Measurements from ENCODE around the gene EMX1. TPM values are rescaled to one million over a fixed set of nuclear protein-coding genes. Genes with fewer than 3 reads are reported as not detected.

EMX1 gene
- total and polyA plus RNA-seq, 2 of the 13 experiments (the other 11 are each of a cell fraction or from before 2014, with no cell fraction given) = 0.62 to 4.9 TPM

GRCh38 chr2:72887032-72887739 lies 30.1 kb upstream of the EMX1 start, which contains the start of gene SPR (continued):
- TF ChIP-seq, protein P1, sequence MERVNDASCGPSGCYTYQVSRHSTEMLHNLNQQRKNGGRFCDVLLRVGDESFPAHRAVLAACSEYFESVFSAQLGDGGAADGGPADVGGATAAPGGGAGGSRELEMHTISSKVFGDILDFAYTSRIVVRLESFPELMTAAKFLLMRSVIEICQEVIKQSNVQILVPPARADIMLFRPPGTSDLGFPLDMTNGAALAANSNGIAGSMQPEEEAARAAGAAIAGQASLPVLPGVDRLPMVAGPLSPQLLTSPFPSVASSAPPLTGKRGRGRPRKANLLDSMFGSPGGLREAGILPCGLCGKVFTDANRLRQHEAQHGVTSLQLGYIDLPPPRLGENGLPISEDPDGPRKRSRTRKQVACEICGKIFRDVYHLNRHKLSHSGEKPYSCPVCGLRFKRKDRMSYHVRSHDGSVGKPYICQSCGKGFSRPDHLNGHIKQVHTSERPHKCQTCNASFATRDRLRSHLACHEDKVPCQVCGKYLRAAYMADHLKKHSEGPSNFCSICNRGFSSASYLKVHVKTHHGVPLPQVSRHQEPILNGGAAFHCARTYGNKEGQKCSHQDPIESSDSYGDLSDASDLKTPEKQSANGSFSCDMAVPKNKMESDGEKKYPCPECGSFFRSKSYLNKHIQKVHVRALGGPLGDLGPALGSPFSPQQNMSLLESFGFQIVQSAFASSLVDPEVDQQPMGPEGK (CRISPR knock-in tag; IDR thresholded peaks at IDR 0.05) = peak; percentile 68
- TF ChIP-seq ZNF614 (CRISPR knock-in tag; IDR thresholded peaks at IDR 0.05; ENCODE audit: borderline replicate concordance) (no peak; the same call in 1 of the 2 replicates), KLF13 (CRISPR knock-in tag; IDR thresholded peaks at IDR 0.05) (no peak), ZKSCAN1 (IDR thresholded peaks at IDR 0.05; ENCODE audit: low read length) (no peak), PREB (CRISPR knock-in tag; IDR thresholded peaks at IDR 0.05) (no peak), ZNF773 (CRISPR knock-in tag; IDR thresholded peaks at IDR 0.05; ENCODE audit: borderline replicate concordance) (0 out of 2 replicates have a peak, but pooled peaks have one; percentile 36), ZNF143 (CRISPR knock-in tag; IDR thresholded peaks at IDR 0.05) (no peak), THAP7 (CRISPR knock-in tag; IDR thresholded peaks at IDR 0.05) (peak; percentile 80; the same call in 1 of the 2 replicates), ZNF282 (IDR thresholded peaks at IDR 0.05; ENCODE audit: partially characterized antibody) (no peak), ZKSCAN5 (CRISPR knock-in tag; IDR thresholded peaks at IDR 0.05) (no peak), ZNF549 (CRISPR knock-in tag; IDR thresholded peaks at IDR 0.05) (no peak), MTF2 (CRISPR knock-in tag; IDR thresholded peaks at IDR 0.05; ENCODE audit: borderline replicate concordance) (no peak), AGO1 (IDR thresholded peaks at IDR 0.05; ENCODE audit: low read depth, low read length, poor library complexity, severe bottlenecking) (no peak), ZFP82 (CRISPR knock-in tag; IDR thresholded peaks at IDR 0.05; ENCODE audit: borderline replicate concordance) (peak; percentile 64; the same call in 1 of the 2 replicates), ZMYM4 (CRISPR knock-in tag; IDR thresholded peaks at IDR 0.05) (peak; percentile 37; the same call in 1 of the 2 replicates), ZFP1 (CRISPR knock-in tag; IDR thresholded peaks at IDR 0.05) (no peak), SMAD3 (CRISPR knock-in tag; IDR thresholded peaks at IDR 0.05) (no peak), ZBTB42 (CRISPR knock-in tag; IDR thresholded peaks at IDR 0.05) (peak; percentile 24; the same call in 1 of the 2 replicates), ZNF350 (CRISPR knock-in tag; IDR thresholded peaks at IDR 0.05; ENCODE audit: borderline replicate concordance, low read depth) (no peak; the same call in 1 of the 2 replicates), ZNF136 (CRISPR knock-in tag; IDR thresholded peaks at IDR 0.05; ENCODE audit: low read depth) (no peak)
- TF ChIP-seq, protein P2, sequence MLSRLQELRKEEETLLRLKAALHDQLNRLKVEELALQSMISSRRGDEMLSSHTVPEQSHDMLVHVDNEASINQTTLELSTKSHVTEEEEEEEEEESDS (CRISPR knock-in tag; IDR thresholded peaks at IDR 0.05; ENCODE audit: borderline replicate concordance) = no peak
- TF ChIP-seq, protein P3, sequence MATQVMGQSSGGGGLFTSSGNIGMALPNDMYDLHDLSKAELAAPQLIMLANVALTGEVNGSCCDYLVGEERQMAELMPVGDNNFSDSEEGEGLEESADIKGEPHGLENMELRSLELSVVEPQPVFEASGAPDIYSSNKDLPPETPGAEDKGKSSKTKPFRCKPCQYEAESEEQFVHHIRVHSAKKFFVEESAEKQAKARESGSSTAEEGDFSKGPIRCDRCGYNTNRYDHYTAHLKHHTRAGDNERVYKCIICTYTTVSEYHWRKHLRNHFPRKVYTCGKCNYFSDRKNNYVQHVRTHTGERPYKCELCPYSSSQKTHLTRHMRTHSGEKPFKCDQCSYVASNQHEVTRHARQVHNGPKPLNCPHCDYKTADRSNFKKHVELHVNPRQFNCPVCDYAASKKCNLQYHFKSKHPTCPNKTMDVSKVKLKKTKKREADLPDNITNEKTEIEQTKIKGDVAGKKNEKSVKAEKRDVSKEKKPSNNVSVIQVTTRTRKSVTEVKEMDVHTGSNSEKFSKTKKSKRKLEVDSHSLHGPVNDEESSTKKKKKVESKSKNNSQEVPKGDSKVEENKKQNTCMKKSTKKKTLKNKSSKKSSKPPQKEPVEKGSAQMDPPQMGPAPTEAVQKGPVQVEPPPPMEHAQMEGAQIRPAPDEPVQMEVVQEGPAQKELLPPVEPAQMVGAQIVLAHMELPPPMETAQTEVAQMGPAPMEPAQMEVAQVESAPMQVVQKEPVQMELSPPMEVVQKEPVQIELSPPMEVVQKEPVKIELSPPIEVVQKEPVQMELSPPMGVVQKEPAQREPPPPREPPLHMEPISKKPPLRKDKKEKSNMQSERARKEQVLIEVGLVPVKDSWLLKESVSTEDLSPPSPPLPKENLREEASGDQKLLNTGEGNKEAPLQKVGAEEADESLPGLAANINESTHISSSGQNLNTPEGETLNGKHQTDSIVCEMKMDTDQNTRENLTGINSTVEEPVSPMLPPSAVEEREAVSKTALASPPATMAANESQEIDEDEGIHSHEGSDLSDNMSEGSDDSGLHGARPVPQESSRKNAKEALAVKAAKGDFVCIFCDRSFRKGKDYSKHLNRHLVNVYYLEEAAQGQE (IDR thresholded peaks at IDR 0.05; ENCODE audit: borderline replicate concordance in 1 of 2, low read depth in 1 of 2, low read length in 2 of 2) = no peak; a peak in 2 of 4 replicates

Data from HepG2 (cell line).